D341Med (cell line): ENCODE data around the gene TEPSIN.

ENCODE experiments used
- DNase-seq: peaks from one replicate; pipeline ENCODE4 v3.0.0; 2012; ENCODE audit warnings: low spot score

Gene TEPSIN

GRCh38 chr17:81183316-81183715 lies 55.5 kb downstream of the TEPSIN start:
- DNase-seq = no peak

- DNase-seq = no peak
Observed at GRCh38 chr17:81182596-81182995, 56.3 kb downstream of the TEPSIN start.

GRCh38 chr17:81181811-81182185 lies 57.1 kb downstream of the TEPSIN start:
- DNase-seq = no peak

GRCh38 chr17:81180836-81181810 lies 57.7 kb downstream of the TEPSIN start:
- DNase-seq = no peak

GRCh38 chr17:81179861-81180260 lies 59.0 kb downstream of the TEPSIN start:
- no peak for DNase-seq

- DNase-seq = no peak
Observed at GRCh38 chr17:81179220-81179619, 59.6 kb downstream of the TEPSIN start.
